ENCODE measurements around the gene ANKZF1. TPM values are rescaled to one million over a fixed set of nuclear protein-coding genes. Genes with fewer than 3 reads are reported as not detected.

ANKZF1 gene
- total RNA-seq, 1 donor from 2014 or later = 38.0 TPM

- Mint-ChIP-seq H3K27ac (ENCODE audit: unreplicated experiment) (peak overlapping the region; percentile 98), H3K9me3 (ENCODE audit: low read depth) (no peaks in the 10 kb centered on the region), H3K4me1 (ENCODE audit: low read depth) (peaks cover 40% of the 10 kb centered on the region), H3K36me3 (ENCODE audit: low read depth) (no peaks in the 10 kb centered on the region), H3K27me3 (ENCODE audit: low read depth) (no peaks in the 10 kb centered on the region), H3K4me3 (ENCODE audit: unreplicated experiment) (peak overlapping the region; percentile 43)
- TF ChIP-seq CTCF (IDR thresholded peaks at IDR 0.05) = no peak
- DNase-seq (ENCODE audit: low spot score) = peak; percentile 81
These were observed 44.8 kb downstream of the ANKZF1 start for GRCh38 chr2:219274361-219274921.

- TF ChIP-seq CTCF (IDR thresholded peaks at IDR 0.05) = peak; percentile 97
- H3K9me3 Mint-ChIP-seq (ENCODE audit: low read depth) = no peaks in the 10 kb centered on the region
- no peaks in the 10 kb centered on the region for H3K27me3 Mint-ChIP-seq (ENCODE audit: low read depth)
- DNase-seq (ENCODE audit: low spot score) = peak; percentile 71
- peak overlapping the region; percentile 85 for H3K4me3 Mint-ChIP-seq (ENCODE audit: unreplicated experiment)
- H3K4me1 Mint-ChIP-seq (ENCODE audit: low read depth) = peaks cover 68% of the 10 kb centered on the region
- H3K36me3 Mint-ChIP-seq (ENCODE audit: low read depth) = peaks cover 4% of the 10 kb centered on the region
- peak overlapping the region; percentile 99 for H3K27ac Mint-ChIP-seq (ENCODE audit: unreplicated experiment)
These were observed 48.4 kb downstream of the ANKZF1 start for GRCh38 chr2:219277703-219278654.

- Mint-ChIP-seq H3K4me1 (ENCODE audit: low read depth) (peaks cover 65% of the 10 kb centered on the region), H3K36me3 (ENCODE audit: low read depth) (peaks cover 9% of the 10 kb centered on the region), H3K27me3 (ENCODE audit: low read depth) (no peaks in the 10 kb centered on the region), H3K4me3 (ENCODE audit: unreplicated experiment) (peak overlapping the region; percentile 85), H3K9me3 (ENCODE audit: low read depth) (no peaks in the 10 kb centered on the region), H3K27ac (ENCODE audit: unreplicated experiment) (peak overlapping the region; percentile 99)
- TF ChIP-seq CTCF (IDR thresholded peaks at IDR 0.05) = no peak
- no peak for DNase-seq (ENCODE audit: low spot score)
These were observed 49.1 kb downstream of the ANKZF1 start for GRCh38 chr2:219278655-219279150.

- peak within 1 kb of the TSS; percentile 85 for H3K4me3 Mint-ChIP-seq (ENCODE audit: unreplicated experiment)
- TF ChIP-seq CTCF (IDR thresholded peaks at IDR 0.05) = peak; percentile 65
- peaks cover 9% of the 10 kb centered on the region for H3K36me3 Mint-ChIP-seq (ENCODE audit: low read depth)
- peak; percentile 99 for DNase-seq (ENCODE audit: low spot score)
- no peaks in the 10 kb centered on the region for H3K27me3 Mint-ChIP-seq (ENCODE audit: low read depth)
- H3K4me1 Mint-ChIP-seq (ENCODE audit: low read depth) = peaks cover 59% of the 10 kb centered on the region
- H3K27ac Mint-ChIP-seq (ENCODE audit: unreplicated experiment) = peak within 1 kb of the TSS; percentile 99
- H3K9me3 Mint-ChIP-seq (ENCODE audit: low read depth) = no peaks in the 10 kb centered on the region
These were observed 49.7 kb downstream of the ANKZF1 start, which contains the start of gene DNAJB2 for GRCh38 chr2:219279151-219279915. Gene DNAJB2, plus strand, starts transcription at chr2:219279366. Its CDS starts 468 bp downstream, at chr2:219279834.

All from chondrocyte (in vitro differentiated cells).